GM23338 (cell line): ENCODE results near the gene MEGF6. TPM values are rescaled to one million over a fixed set of nuclear protein-coding genes. Genes with fewer than 3 reads are reported as not detected.

Source experiments
- ATAC-seq: fragments of 200-7000 bp; cut with Tn5 transposase; 3 replicates; pipeline ENCODE4 v1.9.1; 2020
- DNase-seq: peaks from one replicate; pipeline ENCODE4 v3.0.0-alpha.2; 2015; ENCODE audit warnings: low spot score
- H2AFZ ChIP-seq: fragments of 200-600 bp; sonication (generic); 2 replicates; pipeline ENCODE4 v1.8.0; 2016; ENCODE audit warnings: antibody characterized with exemption, mild to moderate bottlenecking, moderate library complexity
- H3F3A ChIP-seq: fragments of 200-600 bp; sonication (generic); replicated peaks from 2 replicates; pipeline ENCODE4 v1.8.0; 2017; ENCODE audit warnings: antibody characterized with exemption, mixed run types, low read depth
- H3K27ac ChIP-seq: fragments of 200-600 bp; sonication (generic); 2 replicates; pipeline ENCODE4 v1.6.1; 2016; ENCODE audit warnings: low read depth
- H3K27me3 ChIP-seq: fragments of 200-600 bp; sonication (generic); 2 replicates; pipeline ENCODE4 v1.8.0; 2016; ENCODE audit warnings: mild to moderate bottlenecking, mixed run types, moderate library complexity; ENCODE audit not compliant: insufficient read depth
- H3K36me3 ChIP-seq: fragments of 200-600 bp; sonication (generic); 2 replicates; pipeline ENCODE4 v1.8.0; 2016; ENCODE audit warnings: mild to moderate bottlenecking; ENCODE audit not compliant: insufficient read depth
- H3K4me1 ChIP-seq: fragments of 200-600 bp; sonication (generic); 2 replicates; pipeline ENCODE4 v1.8.0; 2016; ENCODE audit warnings: mild to moderate bottlenecking, moderate library complexity; ENCODE audit not compliant: insufficient read depth
- H3K4me2 ChIP-seq: fragments of 200-600 bp; sonication (generic); 2 replicates; pipeline ENCODE4 v1.7.1; 2017; ENCODE audit warnings: mixed run types
- H3K4me3 ChIP-seq: fragments of 200-600 bp; sonication (generic); 2 replicates; pipeline ENCODE4 v1.6.1; 2016; ENCODE audit warnings: mixed run types
- H3K79me2 ChIP-seq: fragments of 200-600 bp; sonication (generic); replicated peaks from 2 replicates; pipeline ENCODE4 v1.8.0; 2017; ENCODE audit warnings: mild to moderate bottlenecking; ENCODE audit not compliant: insufficient read depth
- H3K9me2 ChIP-seq: fragments of 200-600 bp; sonication (generic); 2 replicates; pipeline ENCODE4 v1.8.0; 2017; ENCODE audit not compliant: insufficient read depth
- H4K20me1 ChIP-seq: fragments of 200-600 bp; sonication (generic); replicated peaks from 2 replicates; pipeline ENCODE4 v1.8.0; 2017; ENCODE audit warnings: mild to moderate bottlenecking; ENCODE audit not compliant: insufficient read depth
- H3K27ac Mint-ChIP-seq: 2 replicates; pipeline ENCODE4 v1.8.0; 2020; ENCODE audit warnings: inconsistent platforms, mild to moderate bottlenecking, moderate library complexity, mixed read lengths
- H3K27me3 Mint-ChIP-seq: 3 replicates; pipeline ENCODE4 v1.8.0; 2022; ENCODE audit warnings: low read depth, mild to moderate bottlenecking, moderate library complexity, mixed read lengths, inconsistent platforms; ENCODE audit not compliant: insufficient read depth, poor library complexity
- H3K36me3 Mint-ChIP-seq: 3 replicates; pipeline ENCODE4 v1.8.0; 2021; ENCODE audit warnings: low read depth, mild to moderate bottlenecking, inconsistent platforms, moderate library complexity, mixed read lengths
- H3K4me1 Mint-ChIP-seq: 3 replicates; pipeline ENCODE4 v1.8.0; 2020; ENCODE audit warnings: mild to moderate bottlenecking, inconsistent platforms, mixed read lengths
- H3K4me3 Mint-ChIP-seq: 3 replicates; pipeline ENCODE4 v1.8.0; 2021; ENCODE audit warnings: moderate library complexity, mild to moderate bottlenecking, inconsistent platforms, mixed read lengths
- H3K9me3 Mint-ChIP-seq: 3 replicates; pipeline ENCODE4 v1.8.0; 2020; ENCODE audit warnings: moderate library complexity, mild to moderate bottlenecking, inconsistent platforms, mixed read lengths
- CREB1 ChIP-seq: fragments of 250-450 bp; sonication (Bioruptor Pico); IDR thresholded peaks from 2 replicates; pipeline ENCODE4 v1.5.0; 2020; ENCODE audit warnings: low read depth, mild to moderate bottlenecking, moderate library complexity
- EZH2 ChIP-seq: fragments of 200-600 bp; sonication (generic); IDR thresholded peaks from one replicate; pipeline ENCODE4 v1.8.0; 2017; ENCODE audit warnings: antibody characterized with exemption, mild to moderate bottlenecking, low read depth; ENCODE audit not compliant: unreplicated experiment
- EZH2phosphoT487 ChIP-seq: fragments of 200-600 bp; sonication (generic); IDR thresholded peaks from one replicate; pipeline ENCODE4 v1.8.1; 2018; ENCODE audit warnings: antibody characterized with exemption; ENCODE audit not compliant: unreplicated experiment
- JUNB ChIP-seq: IDR thresholded peaks from one replicate; pipeline ENCODE4 v1.6.1; 2016; ENCODE audit warnings: antibody characterized with exemption; ENCODE audit not compliant: unreplicated experiment
- NANOG ChIP-seq: IDR thresholded peaks from 2 replicates; pipeline ENCODE4 v1.6.1; 2016; ENCODE audit warnings: antibody characterized with exemption, borderline replicate concordance
- POLR2AphosphoS5 ChIP-seq: IDR thresholded peaks from 2 replicates; pipeline ENCODE4 v1.6.1; 2016; ENCODE audit warnings: antibody characterized with exemption, low read depth
- STAT1 ChIP-seq: IDR thresholded peaks from one replicate; pipeline ENCODE4 v1.6.1; 2016; ENCODE audit warnings: antibody characterized with exemption; ENCODE audit not compliant: unreplicated experiment
- ZNF114 ChIP-seq: fragments of 250-450 bp; sonication (Bioruptor Pico); IDR thresholded peaks from 2 replicates; pipeline ENCODE4 v1.5.0; 2020; ENCODE audit warnings: mild to moderate bottlenecking, moderate library complexity
- ZNF331 ChIP-seq: fragments of 250-450 bp; sonication (Bioruptor Pico); IDR thresholded peaks from 2 replicates; pipeline ENCODE4 v1.5.0; 2020; ENCODE audit warnings: low read depth, mild to moderate bottlenecking, moderate library complexity
- polyA plus RNA-seq: library from polyadenylated mRNA; unstranded; fragments of >200 nt; fragmentation: Nextera tagmentation; extraction: Ambion mirVana; gene quantifications from 2 replicates; pipeline ENCODE4 v1.2.1, GENCODE V29; 2016
- total RNA-seq: library from RNA; depleted of rRNA; stranded (reverse); fragments of >200 nt; shearing (Covaris generic); gene quantifications from 2 replicates; pipeline ENCODE4 v1.2.3, GENCODE V29; 2014
- TF ChIP-seq, protein P1 (sequence below): IDR thresholded peaks from 2 replicates; pipeline ENCODE4 v1.6.1; 2016; ENCODE audit warnings: antibody characterized with exemption
- TF ChIP-seq, protein P2 (sequence below), 2 experiments: fragments of 200-600 bp in 1 of 2; sonication (generic) in 1 of 2; conservative IDR thresholded peaks; 2 replicates each; pipeline versions ENCODE4 v1.5.1 to v1.6.1; 2016 to 2017; ENCODE audit warnings: antibody characterized with exemption in 2 of 2, low read depth in 2 of 2, mild to moderate bottlenecking in 2 of 2, moderate library complexity in 1 of 2
- TF ChIP-seq, protein P3 (sequence below): IDR thresholded peaks from one replicate; pipeline ENCODE4 v1.6.1; 2018; ENCODE audit warnings: antibody characterized with exemption; ENCODE audit not compliant: unreplicated experiment
- TF ChIP-seq, protein P4 (sequence below): fragments of 250-450 bp; sonication (Bioruptor Pico); IDR thresholded peaks from 2 replicates; pipeline ENCODE4 v1.5.0; 2020; ENCODE audit warnings: mild to moderate bottlenecking, moderate library complexity

MEGF6 gene
- total and polyA plus RNA-seq, 2 experiments from 2014 or later, result 4.0 to 21.4 TPM

DNA sequence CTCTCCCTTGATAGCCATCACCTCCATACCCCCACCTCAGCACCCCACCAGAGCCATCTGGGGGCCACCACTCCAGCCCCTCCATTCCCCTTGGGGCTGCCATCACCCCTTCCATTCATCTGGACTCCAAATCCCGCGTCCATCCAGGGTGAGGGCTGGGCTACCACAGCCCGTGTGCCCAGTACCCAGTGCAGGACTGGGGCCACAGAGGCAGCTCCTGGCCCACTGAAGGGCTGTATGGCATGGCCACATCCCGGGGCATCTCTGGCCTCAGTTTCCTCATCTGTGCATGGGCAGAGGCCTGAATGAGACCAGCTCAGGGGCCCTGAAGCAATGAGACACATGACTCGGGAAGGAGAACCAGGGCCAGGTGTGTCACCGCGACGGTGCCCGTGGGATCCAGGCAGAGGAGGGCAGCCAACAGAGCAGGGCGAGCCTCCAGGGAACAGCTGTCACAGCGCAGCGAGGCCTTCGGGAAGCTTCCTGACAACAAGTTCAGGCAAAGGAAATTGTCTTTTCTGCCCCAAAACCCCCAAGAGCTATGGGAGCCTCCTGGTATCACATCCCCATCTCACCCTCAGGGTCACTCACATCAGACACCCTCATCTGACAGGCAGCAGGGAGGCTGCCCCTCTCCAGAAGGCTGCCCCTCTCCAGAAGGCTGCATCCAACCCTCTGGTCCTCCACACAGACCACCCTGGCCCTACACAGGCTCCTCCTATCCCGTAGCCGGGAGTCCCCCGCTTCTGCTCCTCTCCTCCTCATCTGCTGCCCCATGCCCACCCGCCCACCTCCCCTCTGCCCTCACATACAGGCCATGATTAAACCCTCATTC, 76.3 kb downstream of the MEGF6 start:
- H3K27ac Mint-ChIP-seq, result no peak overlapping the region
- no peak overlapping the region for H2AFZ ChIP-seq
- no peaks in the 10 kb centered on the region; the same call in 1 of the 2 replicates for H3K4me1 ChIP-seq
- H3K4me3 ChIP-seq, result no peak overlapping the region
- H3K4me1 Mint-ChIP-seq, result peaks cover 4% of the 10 kb centered on the region
- no peaks in the 10 kb centered on the region for H3K36me3 ChIP-seq
- H3K4me3 Mint-ChIP-seq, result no peak overlapping the region
- H3K9me3 Mint-ChIP-seq, result no peaks in the 10 kb centered on the region
- H3K27me3 Mint-ChIP-seq, result peaks cover 12% of the 10 kb centered on the region
- ATAC-seq (no peak), DNase-seq (no peak)
- no peaks in the 10 kb centered on the region for H3K9me2 ChIP-seq
- TF ChIP-seq, protein P1, sequence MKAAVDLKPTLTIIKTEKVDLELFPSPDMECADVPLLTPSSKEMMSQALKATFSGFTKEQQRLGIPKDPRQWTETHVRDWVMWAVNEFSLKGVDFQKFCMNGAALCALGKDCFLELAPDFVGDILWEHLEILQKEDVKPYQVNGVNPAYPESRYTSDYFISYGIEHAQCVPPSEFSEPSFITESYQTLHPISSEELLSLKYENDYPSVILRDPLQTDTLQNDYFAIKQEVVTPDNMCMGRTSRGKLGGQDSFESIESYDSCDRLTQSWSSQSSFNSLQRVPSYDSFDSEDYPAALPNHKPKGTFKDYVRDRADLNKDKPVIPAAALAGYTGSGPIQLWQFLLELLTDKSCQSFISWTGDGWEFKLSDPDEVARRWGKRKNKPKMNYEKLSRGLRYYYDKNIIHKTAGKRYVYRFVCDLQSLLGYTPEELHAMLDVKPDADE, result no peak
- no peak for TF ChIP-seq ZNF114
- TF ChIP-seq, protein P2, sequence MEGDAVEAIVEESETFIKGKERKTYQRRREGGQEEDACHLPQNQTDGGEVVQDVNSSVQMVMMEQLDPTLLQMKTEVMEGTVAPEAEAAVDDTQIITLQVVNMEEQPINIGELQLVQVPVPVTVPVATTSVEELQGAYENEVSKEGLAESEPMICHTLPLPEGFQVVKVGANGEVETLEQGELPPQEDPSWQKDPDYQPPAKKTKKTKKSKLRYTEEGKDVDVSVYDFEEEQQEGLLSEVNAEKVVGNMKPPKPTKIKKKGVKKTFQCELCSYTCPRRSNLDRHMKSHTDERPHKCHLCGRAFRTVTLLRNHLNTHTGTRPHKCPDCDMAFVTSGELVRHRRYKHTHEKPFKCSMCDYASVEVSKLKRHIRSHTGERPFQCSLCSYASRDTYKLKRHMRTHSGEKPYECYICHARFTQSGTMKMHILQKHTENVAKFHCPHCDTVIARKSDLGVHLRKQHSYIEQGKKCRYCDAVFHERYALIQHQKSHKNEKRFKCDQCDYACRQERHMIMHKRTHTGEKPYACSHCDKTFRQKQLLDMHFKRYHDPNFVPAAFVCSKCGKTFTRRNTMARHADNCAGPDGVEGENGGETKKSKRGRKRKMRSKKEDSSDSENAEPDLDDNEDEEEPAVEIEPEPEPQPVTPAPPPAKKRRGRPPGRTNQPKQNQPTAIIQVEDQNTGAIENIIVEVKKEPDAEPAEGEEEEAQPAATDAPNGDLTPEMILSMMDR (conservative IDR thresholded peaks at IDR 0.05; ENCODE audit: low read depth in 2 of 2), result no peak
- TF ChIP-seq, protein P3, sequence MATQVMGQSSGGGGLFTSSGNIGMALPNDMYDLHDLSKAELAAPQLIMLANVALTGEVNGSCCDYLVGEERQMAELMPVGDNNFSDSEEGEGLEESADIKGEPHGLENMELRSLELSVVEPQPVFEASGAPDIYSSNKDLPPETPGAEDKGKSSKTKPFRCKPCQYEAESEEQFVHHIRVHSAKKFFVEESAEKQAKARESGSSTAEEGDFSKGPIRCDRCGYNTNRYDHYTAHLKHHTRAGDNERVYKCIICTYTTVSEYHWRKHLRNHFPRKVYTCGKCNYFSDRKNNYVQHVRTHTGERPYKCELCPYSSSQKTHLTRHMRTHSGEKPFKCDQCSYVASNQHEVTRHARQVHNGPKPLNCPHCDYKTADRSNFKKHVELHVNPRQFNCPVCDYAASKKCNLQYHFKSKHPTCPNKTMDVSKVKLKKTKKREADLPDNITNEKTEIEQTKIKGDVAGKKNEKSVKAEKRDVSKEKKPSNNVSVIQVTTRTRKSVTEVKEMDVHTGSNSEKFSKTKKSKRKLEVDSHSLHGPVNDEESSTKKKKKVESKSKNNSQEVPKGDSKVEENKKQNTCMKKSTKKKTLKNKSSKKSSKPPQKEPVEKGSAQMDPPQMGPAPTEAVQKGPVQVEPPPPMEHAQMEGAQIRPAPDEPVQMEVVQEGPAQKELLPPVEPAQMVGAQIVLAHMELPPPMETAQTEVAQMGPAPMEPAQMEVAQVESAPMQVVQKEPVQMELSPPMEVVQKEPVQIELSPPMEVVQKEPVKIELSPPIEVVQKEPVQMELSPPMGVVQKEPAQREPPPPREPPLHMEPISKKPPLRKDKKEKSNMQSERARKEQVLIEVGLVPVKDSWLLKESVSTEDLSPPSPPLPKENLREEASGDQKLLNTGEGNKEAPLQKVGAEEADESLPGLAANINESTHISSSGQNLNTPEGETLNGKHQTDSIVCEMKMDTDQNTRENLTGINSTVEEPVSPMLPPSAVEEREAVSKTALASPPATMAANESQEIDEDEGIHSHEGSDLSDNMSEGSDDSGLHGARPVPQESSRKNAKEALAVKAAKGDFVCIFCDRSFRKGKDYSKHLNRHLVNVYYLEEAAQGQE, result no peak
- no peak for TF ChIP-seq CREB1 (CRISPR knock-in tag)
- no peak for TF ChIP-seq STAT1
- TF ChIP-seq POLR2AphosphoS5, result no peak
- TF ChIP-seq, protein P4, sequence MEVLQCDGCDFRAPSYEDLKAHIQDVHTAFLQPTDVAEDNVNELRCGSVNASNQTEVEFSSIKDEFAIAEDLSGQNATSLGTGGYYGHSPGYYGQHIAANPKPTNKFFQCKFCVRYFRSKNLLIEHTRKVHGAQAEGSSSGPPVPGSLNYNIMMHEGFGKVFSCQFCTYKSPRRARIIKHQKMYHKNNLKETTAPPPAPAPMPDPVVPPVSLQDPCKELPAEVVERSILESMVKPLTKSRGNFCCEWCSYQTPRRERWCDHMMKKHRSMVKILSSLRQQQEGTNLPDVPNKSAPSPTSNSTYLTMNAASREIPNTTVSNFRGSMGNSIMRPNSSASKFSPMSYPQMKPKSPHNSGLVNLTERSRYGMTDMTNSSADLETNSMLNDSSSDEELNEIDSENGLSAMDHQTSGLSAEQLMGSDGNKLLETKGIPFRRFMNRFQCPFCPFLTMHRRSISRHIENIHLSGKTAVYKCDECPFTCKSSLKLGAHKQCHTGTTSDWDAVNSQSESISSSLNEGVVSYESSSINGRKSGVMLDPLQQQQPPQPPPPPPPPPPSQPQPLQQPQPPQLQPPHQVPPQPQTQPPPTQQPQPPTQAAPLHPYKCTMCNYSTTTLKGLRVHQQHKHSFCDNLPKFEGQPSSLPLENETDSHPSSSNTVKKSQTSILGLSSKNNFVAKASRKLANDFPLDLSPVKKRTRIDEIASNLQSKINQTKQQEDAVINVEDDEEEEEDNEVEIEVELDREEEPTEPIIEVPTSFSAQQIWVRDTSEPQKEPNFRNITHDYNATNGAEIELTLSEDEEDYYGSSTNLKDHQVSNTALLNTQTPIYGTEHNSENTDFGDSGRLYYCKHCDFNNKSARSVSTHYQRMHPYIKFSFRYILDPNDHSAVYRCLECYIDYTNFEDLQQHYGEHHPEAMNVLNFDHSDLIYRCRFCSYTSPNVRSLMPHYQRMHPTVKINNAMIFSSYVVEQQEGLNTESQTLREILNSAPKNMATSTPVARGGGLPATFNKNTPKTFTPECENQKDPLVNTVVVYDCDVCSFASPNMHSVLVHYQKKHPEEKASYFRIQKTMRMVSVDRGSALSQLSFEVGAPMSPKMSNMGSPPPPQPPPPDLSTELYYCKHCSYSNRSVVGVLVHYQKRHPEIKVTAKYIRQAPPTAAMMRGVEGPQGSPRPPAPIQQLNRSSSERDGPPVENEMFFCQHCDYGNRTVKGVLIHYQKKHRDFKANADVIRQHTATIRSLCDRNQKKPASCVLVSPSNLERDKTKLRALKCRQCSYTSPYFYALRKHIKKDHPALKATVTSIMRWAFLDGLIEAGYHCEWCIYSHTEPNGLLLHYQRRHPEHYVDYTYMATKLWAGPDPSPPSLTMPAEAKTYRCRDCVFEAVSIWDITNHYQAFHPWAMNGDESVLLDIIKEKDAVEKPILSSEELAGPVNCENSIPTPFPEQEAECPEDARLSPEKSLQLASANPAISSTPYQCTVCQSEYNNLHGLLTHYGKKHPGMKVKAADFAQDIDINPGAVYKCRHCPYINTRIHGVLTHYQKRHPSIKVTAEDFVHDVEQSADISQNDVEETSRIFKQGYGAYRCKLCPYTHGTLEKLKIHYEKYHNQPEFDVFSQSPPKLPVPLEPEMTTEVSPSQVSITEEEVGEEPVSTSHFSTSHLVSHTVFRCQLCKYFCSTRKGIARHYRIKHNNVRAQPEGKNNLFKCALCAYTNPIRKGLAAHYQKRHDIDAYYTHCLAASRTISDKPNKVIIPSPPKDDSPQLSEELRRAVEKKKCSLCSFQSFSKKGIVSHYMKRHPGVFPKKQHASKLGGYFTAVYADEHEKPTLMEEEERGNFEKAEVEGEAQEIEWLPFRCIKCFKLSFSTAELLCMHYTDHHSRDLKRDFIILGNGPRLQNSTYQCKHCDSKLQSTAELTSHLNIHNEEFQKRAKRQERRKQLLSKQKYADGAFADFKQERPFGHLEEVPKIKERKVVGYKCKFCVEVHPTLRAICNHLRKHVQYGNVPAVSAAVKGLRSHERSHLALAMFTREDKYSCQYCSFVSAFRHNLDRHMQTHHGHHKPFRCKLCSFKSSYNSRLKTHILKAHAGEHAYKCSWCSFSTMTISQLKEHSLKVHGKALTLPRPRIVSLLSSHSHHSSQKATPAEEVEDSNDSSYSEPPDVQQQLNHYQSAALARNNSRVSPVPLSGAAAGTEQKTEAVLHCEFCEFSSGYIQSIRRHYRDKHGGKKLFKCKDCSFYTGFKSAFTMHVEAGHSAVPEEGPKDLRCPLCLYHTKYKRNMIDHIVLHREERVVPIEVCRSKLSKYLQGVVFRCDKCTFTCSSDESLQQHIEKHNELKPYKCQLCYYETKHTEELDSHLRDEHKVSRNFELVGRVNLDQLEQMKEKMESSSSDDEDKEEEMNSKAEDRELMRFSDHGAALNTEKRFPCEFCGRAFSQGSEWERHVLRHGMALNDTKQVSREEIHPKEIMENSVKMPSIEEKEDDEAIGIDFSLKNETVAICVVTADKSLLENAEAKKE, result no peak
- no peak for TF ChIP-seq NANOG
- TF ChIP-seq EZH2, result no peak
- TF ChIP-seq EZH2phosphoT487, result no peak
- TF ChIP-seq ZNF331, result no peak
- TF ChIP-seq JUNB, result no peak
- no peaks in the 10 kb centered on the region for H3F3A ChIP-seq
- no peaks in the 10 kb centered on the region for H3K79me2 ChIP-seq
- H3K27me3 ChIP-seq, result peaks cover 10% of the 10 kb centered on the region; the same call in 1 of the 2 replicates
- H3K36me3 Mint-ChIP-seq, result no peaks in the 10 kb centered on the region
- no peaks in the 10 kb centered on the region; the same call in 1 of the 2 replicates for H4K20me1 ChIP-seq
- no peak overlapping the region for H3K27ac ChIP-seq
- H3K4me2 ChIP-seq, result no peak overlapping the region
